Activated B cell treated with CpG ODN at 0.5 μM for 24 hours (primary cell): Measurements from ENCODE around the gene ZIM2. TPM values are rescaled to one million over a fixed set of nuclear protein-coding genes. Genes with fewer than 3 reads are reported as not detected.

Experiments
- ATAC-seq: fragments of 200-7000 bp; cut with Tn5 transposase; one replicate; pipeline ENCODE4 v1.10.0; 2021; ENCODE audit warnings: low read depth, mild to moderate bottlenecking, moderate library complexity
- CTCF ChIA-PET: fragments of 350-600 bp; sonication (Branson Sonifier 250); formaldehyde crosslinking; loops from one replicate; lab custom pipeline; 2021; ENCODE audit warnings: antibody characterized with exemption; lab: Charles Lee
- POLR2A ChIA-PET: fragments of 350-600 bp; sonication (Branson Sonifier 250); formaldehyde crosslinking; loops from one replicate; lab custom pipeline; 2021; ENCODE audit warnings: antibody characterized with exemption; lab: Charles Lee
- DNase-seq: peaks from one replicate; pipeline ENCODE4 v3.0.0; 2022
- H3K27ac Mint-ChIP-seq: one replicate; pipeline ENCODE4 v1.8.0; 2020; ENCODE audit warnings: mixed read lengths
- H3K27me3 Mint-ChIP-seq: one replicate; pipeline ENCODE4 v1.8.0; 2021; ENCODE audit warnings: mixed read lengths
- H3K36me3 Mint-ChIP-seq: one replicate; pipeline ENCODE4 v1.8.0; 2021; ENCODE audit warnings: low read depth, mixed read lengths
- H3K4me1 Mint-ChIP-seq: one replicate; pipeline ENCODE4 v1.8.0; 2021; ENCODE audit warnings: mixed read lengths
- H3K4me3 Mint-ChIP-seq: one replicate; pipeline ENCODE4 v1.8.0; 2020; ENCODE audit warnings: mild to moderate bottlenecking, mixed read lengths
- H3K9me3 Mint-ChIP-seq: one replicate; pipeline ENCODE4 v1.8.0; 2020; ENCODE audit warnings: mixed read lengths
- intact Hi-C: fragments of 100-400 bp; cut with micrococcal nuclease; formaldehyde crosslinking; loops from one replicate; pipeline ENCODE4 v1.15.1; 2024
- total RNA-seq: library from RNA; stranded (reverse); gene quantifications from 2 replicates; pipeline ENCODE4 v1.2.3, GENCODE V29; 2022
- TF ChIP-seq, protein P1 (sequence below): fragments of 200-600 bp; IDR thresholded peaks from one replicate; pipeline ENCODE4 v1.8.0; 2022; ENCODE audit warnings: antibody characterized with exemption, mild to moderate bottlenecking

Gene ZIM2
- total RNA-seq, 1 donor from 2014 or later: not detected

GRCh38 chr19:56769650-56770049 lies 70.9 kb downstream of the ZIM2 start:
- peaks cover 12% of the 10 kb centered on the region for H3K9me3 Mint-ChIP-seq
- no peaks in the 10 kb centered on the region for H3K27me3 Mint-ChIP-seq
- CTCF ChIA-PET: no interaction called here
- intact Hi-C loops: no loop called here
- ATAC-seq (no peak), DNase-seq (no peak)
- no peak overlapping the region for H3K4me3 Mint-ChIP-seq
- H3K27ac Mint-ChIP-seq: no peak overlapping the region
- TF ChIP-seq, protein P1, sequence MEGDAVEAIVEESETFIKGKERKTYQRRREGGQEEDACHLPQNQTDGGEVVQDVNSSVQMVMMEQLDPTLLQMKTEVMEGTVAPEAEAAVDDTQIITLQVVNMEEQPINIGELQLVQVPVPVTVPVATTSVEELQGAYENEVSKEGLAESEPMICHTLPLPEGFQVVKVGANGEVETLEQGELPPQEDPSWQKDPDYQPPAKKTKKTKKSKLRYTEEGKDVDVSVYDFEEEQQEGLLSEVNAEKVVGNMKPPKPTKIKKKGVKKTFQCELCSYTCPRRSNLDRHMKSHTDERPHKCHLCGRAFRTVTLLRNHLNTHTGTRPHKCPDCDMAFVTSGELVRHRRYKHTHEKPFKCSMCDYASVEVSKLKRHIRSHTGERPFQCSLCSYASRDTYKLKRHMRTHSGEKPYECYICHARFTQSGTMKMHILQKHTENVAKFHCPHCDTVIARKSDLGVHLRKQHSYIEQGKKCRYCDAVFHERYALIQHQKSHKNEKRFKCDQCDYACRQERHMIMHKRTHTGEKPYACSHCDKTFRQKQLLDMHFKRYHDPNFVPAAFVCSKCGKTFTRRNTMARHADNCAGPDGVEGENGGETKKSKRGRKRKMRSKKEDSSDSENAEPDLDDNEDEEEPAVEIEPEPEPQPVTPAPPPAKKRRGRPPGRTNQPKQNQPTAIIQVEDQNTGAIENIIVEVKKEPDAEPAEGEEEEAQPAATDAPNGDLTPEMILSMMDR: no peak
- H3K36me3 Mint-ChIP-seq: peaks cover 5% of the 10 kb centered on the region
- POLR2A ChIA-PET: no interaction called here
- peaks cover 7% of the 10 kb centered on the region for H3K4me1 Mint-ChIP-seq

- H3K36me3 Mint-ChIP-seq: peaks cover 7% of the 10 kb centered on the region
- peak; percentile 23 for DNase-seq
- H3K9me3 Mint-ChIP-seq: peaks cover 28% of the 10 kb centered on the region
- peak; percentile 10 for ATAC-seq
- intact Hi-C loops: no loop called here
- no peak overlapping the region for H3K27ac Mint-ChIP-seq
- CTCF ChIA-PET: no interaction called here
- H3K27me3 Mint-ChIP-seq: no peaks in the 10 kb centered on the region
- POLR2A ChIA-PET: no interaction called here
- TF ChIP-seq, protein P1: no peak
- peaks cover 7% of the 10 kb centered on the region for H3K4me1 Mint-ChIP-seq
- peak overlapping the region; percentile 81 for H3K4me3 Mint-ChIP-seq
Observed at GRCh38 chr19:56765137-56765536, 75.4 kb downstream of the ZIM2 start.

- ChIA-PET POLR2A (no interaction called here), CTCF (no interaction called here)
- H3K4me3 Mint-ChIP-seq: no peak overlapping the region
- H3K4me1 Mint-ChIP-seq: peaks cover 7% of the 10 kb centered on the region
- DNase-seq (no peak), ATAC-seq (no peak)
- TF ChIP-seq, protein P1: no peak
- no peak overlapping the region for H3K27ac Mint-ChIP-seq
- no peaks in the 10 kb centered on the region for H3K27me3 Mint-ChIP-seq
- intact Hi-C loops: no loop called here
- peaks cover 31% of the 10 kb centered on the region for H3K9me3 Mint-ChIP-seq
- peaks cover 7% of the 10 kb centered on the region for H3K36me3 Mint-ChIP-seq
Observed at GRCh38 chr19:56764196-56764695, 76.3 kb downstream of the ZIM2 start.

DNA sequence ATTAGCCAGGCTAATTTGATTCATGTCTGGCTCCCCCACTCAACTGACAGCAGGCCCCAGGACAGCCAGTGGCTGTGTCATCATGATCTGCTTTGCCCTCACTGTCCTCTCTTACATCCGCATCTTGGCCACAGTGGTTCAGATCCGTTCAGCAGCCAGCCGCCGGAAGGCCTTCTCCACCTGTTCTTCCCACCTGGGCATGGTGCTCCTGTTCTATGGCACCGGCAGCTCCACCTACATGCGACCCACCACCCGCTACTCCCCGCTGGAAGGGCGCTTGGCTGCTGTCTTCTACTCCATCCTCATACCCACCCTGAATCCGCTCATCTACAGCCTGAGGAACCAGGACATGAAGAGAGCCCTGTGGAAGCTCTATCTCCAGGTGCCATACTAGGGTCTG lies 79.7 kb downstream of the ZIM2 start:
- H3K36me3 Mint-ChIP-seq: peaks cover 7% of the 10 kb centered on the region
- H3K9me3 Mint-ChIP-seq: peaks cover 41% of the 10 kb centered on the region
- intact Hi-C loops: no loop called here
- peaks cover 7% of the 10 kb centered on the region for H3K4me1 Mint-ChIP-seq
- ATAC-seq (no peak), DNase-seq (no peak)
- POLR2A ChIA-PET: no interaction called here
- no peak overlapping the region for H3K4me3 Mint-ChIP-seq
- CTCF ChIA-PET: no interaction called here
- H3K27me3 Mint-ChIP-seq: no peaks in the 10 kb centered on the region
- TF ChIP-seq, protein P1: no peak
- no peak overlapping the region for H3K27ac Mint-ChIP-seq

- CTCF ChIA-PET: no interaction called here
- intact Hi-C loops: no loop called here
- ATAC-seq (no peak), DNase-seq (no peak)
- TF ChIP-seq, protein P1: no peak
- Mint-ChIP-seq H3K4me3 (no peak overlapping the region), H3K4me1 (no peaks in the 10 kb centered on the region), H3K27ac (no peak overlapping the region), H3K9me3 (peaks cover 32% of the 10 kb centered on the region), H3K27me3 (no peaks in the 10 kb centered on the region), H3K36me3 (peaks cover 2% of the 10 kb centered on the region)
- POLR2A ChIA-PET: no interaction called here
Observed at GRCh38 chr19:56759531-56759930, 81.0 kb downstream of the ZIM2 start.
